GM18519 (cell line): ENCODE data around the gene SETD3.
"Not testable (repeated sequence)": the region's sequence is repeated elsewhere in the genome, so short reads cannot be mapped to it uniquely, and the experiment has no call there.

ENCODE experiments used
- ATAC-seq: cut with Tn5 transposase; IDR thresholded peaks from one replicate; pipeline ENCODE4 v1.9.1; 2021; ENCODE audit warnings: mild to moderate bottlenecking, moderate library complexity; ENCODE audit not compliant: unreplicated experiment, low FRiP score

Gene SETD3

GRCh38 chr14:99348816-99349614, 131.6 kb downstream of the SETD3 start:
- no peak for ATAC-seq

GRCh38 chr14:99348231-99348630, 132.4 kb downstream of the SETD3 start:
- ATAC-seq = not testable (repeated sequence)
